Measurements from ENCODE around the gene RAB24.

DNA sequence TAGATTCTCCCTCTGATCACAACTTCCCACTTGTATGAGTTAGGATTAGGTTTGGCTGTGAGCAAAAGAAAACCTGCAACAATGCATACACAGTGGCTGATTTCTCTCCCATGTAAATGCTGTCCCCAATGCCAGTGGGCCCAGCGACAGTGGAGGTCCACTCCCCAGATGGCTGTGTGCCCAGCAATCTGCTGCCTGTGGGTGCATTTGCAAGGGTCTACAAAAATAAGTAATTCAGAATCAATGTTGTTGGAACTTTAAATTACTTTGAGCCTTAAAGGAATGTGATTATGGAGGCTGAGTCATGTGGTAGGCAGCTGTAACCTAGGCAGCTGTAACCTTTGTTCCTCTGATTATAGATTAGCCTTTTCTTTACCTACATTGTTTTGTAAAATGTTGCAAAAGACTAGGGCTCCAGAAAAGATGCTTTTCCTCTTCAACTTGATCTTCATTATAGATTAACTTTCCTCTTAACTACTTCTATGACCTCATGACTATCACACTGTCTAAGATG, 22.4 kb upstream of the RAB24 start:
- TF ChIP-seq, protein P1, sequence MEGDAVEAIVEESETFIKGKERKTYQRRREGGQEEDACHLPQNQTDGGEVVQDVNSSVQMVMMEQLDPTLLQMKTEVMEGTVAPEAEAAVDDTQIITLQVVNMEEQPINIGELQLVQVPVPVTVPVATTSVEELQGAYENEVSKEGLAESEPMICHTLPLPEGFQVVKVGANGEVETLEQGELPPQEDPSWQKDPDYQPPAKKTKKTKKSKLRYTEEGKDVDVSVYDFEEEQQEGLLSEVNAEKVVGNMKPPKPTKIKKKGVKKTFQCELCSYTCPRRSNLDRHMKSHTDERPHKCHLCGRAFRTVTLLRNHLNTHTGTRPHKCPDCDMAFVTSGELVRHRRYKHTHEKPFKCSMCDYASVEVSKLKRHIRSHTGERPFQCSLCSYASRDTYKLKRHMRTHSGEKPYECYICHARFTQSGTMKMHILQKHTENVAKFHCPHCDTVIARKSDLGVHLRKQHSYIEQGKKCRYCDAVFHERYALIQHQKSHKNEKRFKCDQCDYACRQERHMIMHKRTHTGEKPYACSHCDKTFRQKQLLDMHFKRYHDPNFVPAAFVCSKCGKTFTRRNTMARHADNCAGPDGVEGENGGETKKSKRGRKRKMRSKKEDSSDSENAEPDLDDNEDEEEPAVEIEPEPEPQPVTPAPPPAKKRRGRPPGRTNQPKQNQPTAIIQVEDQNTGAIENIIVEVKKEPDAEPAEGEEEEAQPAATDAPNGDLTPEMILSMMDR (IDR thresholded peaks at IDR 0.05; ENCODE audit: borderline replicate concordance, extremely low read depth, low read length, poor library complexity, severe bottlenecking) = no peak
- TF ChIP-seq EZH2 (IDR thresholded peaks at IDR 0.05; ENCODE audit: borderline replicate concordance, low read depth, low read length, severe bottlenecking) = no peak

All from DND-41 (cell line).